GM23248 (cell line): ENCODE data around the gene MYO1G.

Experiments used
- EZH2 ChIP-seq: fragments of 200-600 bp; sonication (generic); IDR thresholded peaks from 2 replicates; pipeline ENCODE4 v1.6.1; 2018; ENCODE audit warnings: antibody characterized with exemption, mild to moderate bottlenecking; ENCODE audit not compliant: insufficient read depth, poor library complexity, severe bottlenecking
- EZH2phosphoT487 ChIP-seq: fragments of 200-600 bp; sonication (generic); IDR thresholded peaks from 2 replicates; pipeline ENCODE4 v1.6.1; 2018; ENCODE audit warnings: antibody characterized with exemption, moderate library complexity, mild to moderate bottlenecking, low read depth; ENCODE audit not compliant: insufficient read depth

DNA sequence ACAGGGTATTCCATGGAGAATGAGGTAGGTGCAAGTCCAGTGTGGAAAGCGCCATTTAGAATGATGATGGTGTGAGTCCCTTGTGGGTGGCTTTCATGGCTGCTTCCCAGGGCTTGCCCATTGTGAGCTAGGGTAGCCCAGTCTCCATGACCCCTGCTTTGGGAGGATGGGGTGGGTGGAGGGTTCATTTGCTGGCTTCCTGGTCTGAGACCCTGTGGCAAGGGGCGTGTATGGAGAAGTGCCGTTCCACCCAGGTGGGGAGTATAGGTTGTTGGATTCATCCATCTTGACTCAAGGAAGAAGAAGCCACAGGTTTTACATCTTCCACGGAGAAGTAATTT lies 48.9 kb upstream of the MYO1G start:
- no peak for TF ChIP-seq EZH2
- no peak for TF ChIP-seq EZH2phosphoT487
